RCC 7860 (cell line): ENCODE results near the gene AOAH.
A peak's percentile ranks its signal among the peaks of the same experiment; 100 is the strongest.

ENCODE experiments used
- DNase-seq: peaks from one replicate; pipeline ENCODE4 v3.0.0-alpha.2; 2015; ENCODE audit warnings: low spot score
- FAIRE-seq: peaks from 2 replicates; lab custom pipeline; 2012; peaks lifted over from hg19 to GRCh38; lab: Jason Lieb, UNC

AOAH gene

GRCh38 chr7:36723951-36724664, at the start of gene AOAH:
Gene AOAH (minus strand): TSS chr7:36724494. CDS start chr7:36724148, 346 bp downstream.
- no peak for FAIRE-seq
- DNase-seq, result no peak

GRCh38 chr7:36766451-36766850, 42.2 kb upstream of the AOAH start:
- DNase-seq, result no peak
- FAIRE-seq, result no peak

GRCh38 chr7:36765605-36766004, 41.3 kb upstream of the AOAH start:
- DNase-seq, result no peak
- no peak for FAIRE-seq

- FAIRE-seq, result no peak
- no peak for DNase-seq
Measured at GRCh38 chr7:36764929-36765328, 40.6 kb upstream of the AOAH start.

- FAIRE-seq, result peak; percentile 8
Measured at GRCh38 chr7:36763132-36763816, 39.0 kb upstream of the AOAH start.

GRCh38 chr7:36762394-36762793, 38.1 kb upstream of the AOAH start:
- no peak for DNase-seq
- FAIRE-seq, result no peak

More at GRCh38 chr7:36763132-36763816, 39.0 kb upstream of the AOAH start:
- DNase-seq, result peak; percentile 63

GRCh38 chr7:36761835-36762234, 37.5 kb upstream of the AOAH start:
- DNase-seq, result no peak
- no peak for FAIRE-seq

- FAIRE-seq, result no peak
- no peak for DNase-seq
Measured at GRCh38 chr7:36760856-36761762, 36.8 kb upstream of the AOAH start.

- no peak for FAIRE-seq
Measured at GRCh38 chr7:36758879-36759278, 34.6 kb upstream of the AOAH start.

GRCh38 chr7:36755484-36755883, 31.2 kb upstream of the AOAH start:
- DNase-seq (no peak), FAIRE-seq (no peak)

More at GRCh38 chr7:36758879-36759278, 34.6 kb upstream of the AOAH start:
- DNase-seq, result no peak

GRCh38 chr7:36752026-36752711, 27.9 kb upstream of the AOAH start:
- FAIRE-seq (no peak), DNase-seq (no peak)

- DNase-seq, result no peak
- no peak for FAIRE-seq
Measured at GRCh38 chr7:36750451-36750850, 26.2 kb upstream of the AOAH start.

GRCh38 chr7:36749282-36749960, 25.1 kb upstream of the AOAH start:
- FAIRE-seq, result peak; percentile 98
- peak; percentile 93 for DNase-seq

- FAIRE-seq (peak; percentile 37), DNase-seq (no peak)
Measured at GRCh38 chr7:36748017-36748487, 23.8 kb upstream of the AOAH start.

GRCh38 chr7:36747280-36748016, 23.2 kb upstream of the AOAH start:
- DNase-seq (peak; percentile 95), FAIRE-seq (peak; percentile 99)

GRCh38 chr7:36746347-36746746, 22.1 kb upstream of the AOAH start:
- DNase-seq, result peak; percentile 98
- peak; percentile 92 for FAIRE-seq

GRCh38 chr7:36742911-36743775, 18.8 kb upstream of the AOAH start:
- FAIRE-seq (no peak), DNase-seq (no peak)

GRCh38 chr7:36741866-36742265, 17.6 kb upstream of the AOAH start:
- FAIRE-seq, result no peak
- DNase-seq, result no peak
